Calu3 (cell line): ENCODE results near the gene METRN. TPM values are rescaled to one million over a fixed set of nuclear protein-coding genes. Genes with fewer than 3 reads are reported as not detected.
A peak's percentile ranks its signal among the peaks of the same experiment; 100 is the strongest.

ENCODE experiments used
- BruUV-seq: library from RNA; stranded (reverse); fragments of 400-500 nt; replicated peaks from 2 replicates; lab custom pipeline; 2021; lab: Mats Ljungman, UMichigan
- CTCF ChIA-PET: fragments of 300-600 bp; sonication (Branson Sonifier 250); formaldehyde crosslinking; loops from one replicate; lab custom pipeline; 2022; ENCODE audit warnings: antibody characterized with exemption; lab: Charles Lee
- DNase-seq: peaks from one replicate; pipeline ENCODE4 v3.0.0; 2022
- H3K27ac Mint-ChIP-seq: one replicate; pipeline ENCODE4 v1.8.0; 2022; ENCODE audit warnings: mixed read lengths; ENCODE audit not compliant: unreplicated experiment
- H3K27me3 Mint-ChIP-seq: one replicate; pipeline ENCODE4 v1.8.0; 2022; ENCODE audit warnings: mixed read lengths; ENCODE audit not compliant: unreplicated experiment
- H3K36me3 Mint-ChIP-seq: one replicate; pipeline ENCODE4 v1.8.0; 2022; ENCODE audit warnings: mild to moderate bottlenecking, moderate library complexity, mixed read lengths; ENCODE audit not compliant: insufficient read depth, unreplicated experiment
- H3K4me1 Mint-ChIP-seq: one replicate; pipeline ENCODE4 v1.8.0; 2022; ENCODE audit warnings: mild to moderate bottlenecking, low read depth, mixed read lengths; ENCODE audit not compliant: unreplicated experiment
- H3K4me3 Mint-ChIP-seq: one replicate; pipeline ENCODE4 v1.8.0; 2022; ENCODE audit warnings: mild to moderate bottlenecking, low read depth, moderate library complexity, mixed read lengths; ENCODE audit not compliant: unreplicated experiment
- H3K9me3 Mint-ChIP-seq: one replicate; pipeline ENCODE4 v1.8.0; 2022; ENCODE audit warnings: low read depth, mixed read lengths; ENCODE audit not compliant: unreplicated experiment
- CTCF ChIP-seq: fragments of 200-600 bp; IDR thresholded peaks from one replicate; pipeline ENCODE4 v1.8.0; 2022; ENCODE audit warnings: antibody characterized with exemption; ENCODE audit not compliant: unreplicated experiment
- intact Hi-C: fragments of 100-400 bp; cut with micrococcal nuclease; formaldehyde crosslinking; loops from one replicate; pipeline ENCODE4 v1.10.0; 2022; ENCODE audit not compliant: unreplicated experiment
- total RNA-seq: library from RNA; stranded (reverse); gene quantifications from 2 replicates; pipeline ENCODE4 v1.2.3, GENCODE V29; 2022

Gene METRN
- total RNA-seq, 1 experiment from 2014 or later, result 51.7 TPM

GRCh38 chr16:717450-718245 is 2.7 kb downstream of the METRN start:
- Mint-ChIP-seq H3K27me3 (no peaks in the 10 kb centered on the region), H3K36me3 (peaks cover 86% of the 10 kb centered on the region), H3K4me3 (no peak overlapping the region), H3K27ac (no peak overlapping the region), H3K9me3 (no peaks in the 10 kb centered on the region), H3K4me1 (peaks cover 27% of the 10 kb centered on the region)
- no peak for DNase-seq
- TF ChIP-seq CTCF, result no peak
- no TSS peak for BruUV-seq
- CTCF ChIA-PET, result no interaction called here
- intact Hi-C loops, result no loop called here

DNA sequence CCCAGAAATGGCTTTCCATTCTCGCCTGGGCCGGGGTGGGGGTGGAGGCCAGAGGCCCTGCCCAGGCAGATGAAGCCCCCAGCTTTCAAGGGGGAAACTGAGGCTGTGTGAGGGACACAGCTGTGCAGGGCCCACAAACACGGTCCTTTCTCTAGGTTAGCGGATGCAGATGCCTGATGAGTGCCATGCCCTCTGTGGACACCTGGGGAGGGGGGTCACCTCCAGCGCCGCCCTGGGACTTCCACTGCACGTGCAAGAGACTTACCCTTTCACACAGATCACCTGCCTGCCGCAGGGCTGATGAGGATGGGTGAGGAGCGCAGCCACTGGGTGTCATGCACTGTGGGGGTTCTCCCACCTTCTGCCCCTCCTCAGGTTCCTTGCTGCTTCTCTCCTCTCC is 3.5 kb downstream of the METRN start:
- peaks cover 27% of the 10 kb centered on the region for H3K4me1 Mint-ChIP-seq
- BruUV-seq, result no TSS peak
- peaks cover 82% of the 10 kb centered on the region for H3K36me3 Mint-ChIP-seq
- intact Hi-C loops, result no loop called here
- TF ChIP-seq CTCF, result no peak
- peak overlapping the region; percentile 84 for H3K4me3 Mint-ChIP-seq
- CTCF ChIA-PET, result no interaction called here
- no peak for DNase-seq
- no peaks in the 10 kb centered on the region for H3K27me3 Mint-ChIP-seq
- H3K27ac Mint-ChIP-seq, result peak overlapping the region; percentile 77
- no peaks in the 10 kb centered on the region for H3K9me3 Mint-ChIP-seq

DNA sequence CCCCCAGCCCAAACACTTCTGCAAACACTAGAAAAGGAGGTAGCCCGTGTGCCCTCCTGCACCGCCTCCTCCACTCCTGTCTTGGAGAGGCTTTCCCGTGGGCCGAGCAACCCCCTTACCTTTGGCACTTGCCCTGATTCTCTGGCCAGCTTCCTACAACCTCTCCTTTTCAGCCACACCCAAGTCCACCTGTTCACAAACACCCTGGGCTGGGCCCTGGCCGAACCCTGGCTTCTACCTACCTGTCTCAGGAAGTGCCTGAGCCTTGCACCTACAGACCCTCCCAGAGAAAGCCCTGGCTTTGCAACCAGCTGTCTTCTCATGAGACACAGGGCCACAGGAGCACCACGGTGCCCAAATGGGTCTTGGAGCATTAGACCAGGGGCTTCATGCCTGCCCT is 4.0 kb downstream of the METRN start:
- DNase-seq, result no peak
- TF ChIP-seq CTCF, result no peak
- CTCF ChIA-PET, result interaction anchor here (1.2 kb wide), 1 partner anchor 42 kb away, joined by 4 read pairs; the partner anchor contains the start of gene MSLN
- Mint-ChIP-seq H3K27ac (peak overlapping the region; percentile 77), H3K36me3 (peaks cover 82% of the 10 kb centered on the region), H3K9me3 (no peaks in the 10 kb centered on the region), H3K4me3 (peak overlapping the region; percentile 84), H3K4me1 (peaks cover 27% of the 10 kb centered on the region), H3K27me3 (no peaks in the 10 kb centered on the region)
- no TSS peak for BruUV-seq
- intact Hi-C loops, result no loop called here

- H3K9me3 Mint-ChIP-seq, result no peaks in the 10 kb centered on the region
- intact Hi-C loops, result no loop called here
- H3K4me1 Mint-ChIP-seq, result peaks cover 27% of the 10 kb centered on the region
- peak; percentile 45 for TF ChIP-seq CTCF
- CTCF ChIA-PET, result interaction anchor here (0.6 to 1.2 kb wide), 9 partner anchors 20 to 317 kb away, joined by 3 to 5 read pairs (median 4); partner anchors contain the start of genes CHTF18, CIAO3, MSLN and RPUSD1
- DNase-seq, result peak; percentile 62
- peak overlapping the region; percentile 84 for H3K4me3 Mint-ChIP-seq
- peaks cover 77% of the 10 kb centered on the region for H3K36me3 Mint-ChIP-seq
- TSS peak; percentile 74 for BruUV-seq
- peak overlapping the region; percentile 77 for H3K27ac Mint-ChIP-seq
- H3K27me3 Mint-ChIP-seq, result no peaks in the 10 kb centered on the region
Observed at GRCh38 chr16:719815-720446, 5.0 kb downstream of the METRN start.
